Nephron (organoid): ENCODE data around the gene BCAS3.
"Not testable (repeated sequence)": the region's sequence is repeated elsewhere in the genome, so short reads cannot be mapped to it uniquely, and the experiment has no call there.

Experiments
- H3K27ac Mint-ChIP-seq, 3 experiments: 2 replicates each; pipeline ENCODE4 v1.8.0; 2020; ENCODE audit warnings: mixed read lengths in 3 of 3, mild to moderate bottlenecking in 2 of 3, moderate library complexity in 1 of 3
- H3K27me3 Mint-ChIP-seq: 2 replicates; pipeline ENCODE4 v1.8.0; 2021; ENCODE audit warnings: low read depth, mild to moderate bottlenecking, moderate library complexity, mixed read lengths
- H3K36me3 Mint-ChIP-seq: 2 replicates; pipeline ENCODE4 v1.8.0; 2020; ENCODE audit warnings: low read depth, mixed read lengths
- H3K4me1 Mint-ChIP-seq: 2 replicates; pipeline ENCODE4 v1.8.0; 2020; ENCODE audit warnings: mixed read lengths
- H3K4me3 Mint-ChIP-seq, 3 experiments: 2 replicates each; pipeline ENCODE4 v1.8.0; 2020; ENCODE audit warnings: mild to moderate bottlenecking in 3 of 3, mixed read lengths in 3 of 3, moderate library complexity in 2 of 3
- H3K9me3 Mint-ChIP-seq: 2 replicates; pipeline ENCODE4 v1.8.0; 2020; ENCODE audit warnings: mixed read lengths
- TF ChIP-seq, protein P1 (sequence below), 3 experiments: fragments of 200-600 bp; sonication (generic); IDR thresholded peaks; one replicate each; pipeline ENCODE4 v1.5.0; 2021; ENCODE audit warnings: antibody characterized with exemption in 3 of 3; ENCODE audit not compliant: unreplicated experiment in 3 of 3

The BCAS3 gene

DNA sequence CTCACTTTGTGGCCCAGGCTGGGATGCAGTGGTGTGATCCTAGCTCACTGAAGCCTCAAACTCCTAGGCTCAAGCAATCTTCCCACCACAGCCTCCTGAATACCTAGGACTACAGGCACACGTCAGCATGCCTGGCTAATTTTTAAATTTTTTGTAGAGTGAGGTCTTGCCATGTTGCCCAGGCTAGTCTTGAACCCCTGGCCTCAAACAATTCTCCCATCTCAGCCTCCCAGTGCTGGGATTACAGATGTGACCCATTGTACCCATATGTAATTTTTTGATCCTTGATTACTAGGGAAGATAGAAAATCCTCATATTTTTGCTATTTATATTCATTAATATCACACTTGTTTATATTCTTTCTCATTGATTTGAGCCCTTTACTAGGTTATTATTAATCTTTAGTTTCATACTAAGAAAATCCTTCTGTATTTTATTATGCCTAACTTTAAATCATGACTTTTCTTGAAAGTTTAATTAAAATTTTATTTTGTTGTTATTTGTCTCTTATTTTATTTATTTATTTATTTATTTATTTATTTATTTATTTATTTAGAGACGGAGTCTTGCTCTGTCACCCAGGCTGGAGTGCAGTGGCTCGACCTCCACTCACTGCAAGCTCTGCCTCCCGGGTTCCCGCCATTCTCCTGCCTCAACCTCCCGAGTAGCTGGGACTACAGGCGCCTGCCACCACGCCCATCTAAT, 75.4 kb downstream of the BCAS3 start:
- no peak overlapping the region for H3K4me3 Mint-ChIP-seq
- TF ChIP-seq, protein P1, sequence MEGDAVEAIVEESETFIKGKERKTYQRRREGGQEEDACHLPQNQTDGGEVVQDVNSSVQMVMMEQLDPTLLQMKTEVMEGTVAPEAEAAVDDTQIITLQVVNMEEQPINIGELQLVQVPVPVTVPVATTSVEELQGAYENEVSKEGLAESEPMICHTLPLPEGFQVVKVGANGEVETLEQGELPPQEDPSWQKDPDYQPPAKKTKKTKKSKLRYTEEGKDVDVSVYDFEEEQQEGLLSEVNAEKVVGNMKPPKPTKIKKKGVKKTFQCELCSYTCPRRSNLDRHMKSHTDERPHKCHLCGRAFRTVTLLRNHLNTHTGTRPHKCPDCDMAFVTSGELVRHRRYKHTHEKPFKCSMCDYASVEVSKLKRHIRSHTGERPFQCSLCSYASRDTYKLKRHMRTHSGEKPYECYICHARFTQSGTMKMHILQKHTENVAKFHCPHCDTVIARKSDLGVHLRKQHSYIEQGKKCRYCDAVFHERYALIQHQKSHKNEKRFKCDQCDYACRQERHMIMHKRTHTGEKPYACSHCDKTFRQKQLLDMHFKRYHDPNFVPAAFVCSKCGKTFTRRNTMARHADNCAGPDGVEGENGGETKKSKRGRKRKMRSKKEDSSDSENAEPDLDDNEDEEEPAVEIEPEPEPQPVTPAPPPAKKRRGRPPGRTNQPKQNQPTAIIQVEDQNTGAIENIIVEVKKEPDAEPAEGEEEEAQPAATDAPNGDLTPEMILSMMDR (IDR thresholded peaks at IDR 0.05; ENCODE audit: unreplicated experiment in 3 of 3), result no peak
- no peak overlapping the region for H3K27ac Mint-ChIP-seq
- no peaks in the 10 kb centered on the region for H3K4me1 Mint-ChIP-seq
- peaks cover 4% of the 10 kb centered on the region for H3K9me3 Mint-ChIP-seq
- no peaks in the 10 kb centered on the region for H3K27me3 Mint-ChIP-seq
- peaks cover 9% of the 10 kb centered on the region for H3K36me3 Mint-ChIP-seq

DNA sequence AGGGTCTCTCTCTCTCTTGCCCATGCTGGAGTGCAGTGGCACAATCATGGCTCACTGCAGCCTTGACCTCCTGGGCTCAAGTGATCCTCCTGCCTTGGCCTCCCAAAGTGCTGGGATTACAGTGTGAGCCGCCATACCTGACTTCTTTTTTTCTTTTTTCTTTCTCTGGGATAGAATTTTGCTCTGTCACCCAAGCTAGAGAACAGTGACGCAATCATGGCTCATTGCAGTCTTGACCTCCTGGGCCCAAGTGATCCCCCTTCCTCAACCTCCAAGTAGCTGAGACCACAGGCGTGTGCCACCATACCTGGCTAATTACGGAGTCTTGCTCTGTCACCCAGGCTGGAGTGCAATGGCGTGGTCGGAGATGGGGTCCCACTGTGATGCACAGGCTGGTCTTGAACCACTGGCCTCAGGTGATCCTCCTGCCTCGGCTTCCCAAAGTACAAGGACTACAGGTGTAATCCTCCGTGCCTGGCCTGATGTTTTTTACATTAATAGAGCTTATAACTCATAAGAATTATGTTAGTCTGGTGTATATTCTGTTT, 76.5 kb downstream of the BCAS3 start:
- TF ChIP-seq, protein P1 (IDR thresholded peaks at IDR 0.05; ENCODE audit: unreplicated experiment in 3 of 3), result no peak
- Mint-ChIP-seq H3K4me1 (no peaks in the 10 kb centered on the region), H3K27ac (no peak overlapping the region), H3K4me3 (no peak overlapping the region), H3K36me3 (peaks cover 10% of the 10 kb centered on the region), H3K27me3 (peaks cover 3% of the 10 kb centered on the region), H3K9me3 (peaks cover 4% of the 10 kb centered on the region)

DNA sequence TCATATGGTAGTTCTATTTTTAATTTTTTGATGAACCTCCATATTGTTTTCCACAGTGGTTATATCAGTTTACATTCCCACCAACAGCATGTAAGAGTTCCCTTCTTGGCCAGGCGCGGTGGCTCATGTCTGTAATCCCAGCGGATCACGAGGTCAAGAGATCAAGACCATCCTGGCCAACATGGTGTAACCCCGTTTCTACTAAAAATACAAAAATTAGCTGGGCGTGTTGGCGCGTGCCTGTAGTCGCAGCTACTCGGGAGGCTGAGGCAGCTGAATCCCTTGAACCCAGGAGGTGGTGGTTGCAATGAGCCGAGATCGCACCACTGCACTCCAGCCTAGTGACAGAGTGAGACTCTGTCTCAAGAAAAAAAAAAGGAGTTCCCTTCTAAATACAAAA, 79.1 kb downstream of the BCAS3 start:
- H3K4me3 Mint-ChIP-seq, H3K27me3 Mint-ChIP-seq, H3K27ac Mint-ChIP-seq, H3K4me1 Mint-ChIP-seq: not testable (repeated sequence)
- Mint-ChIP-seq H3K9me3 (peaks cover 17% of the 10 kb centered on the region), H3K36me3 (peaks cover 26% of the 10 kb centered on the region)

DNA sequence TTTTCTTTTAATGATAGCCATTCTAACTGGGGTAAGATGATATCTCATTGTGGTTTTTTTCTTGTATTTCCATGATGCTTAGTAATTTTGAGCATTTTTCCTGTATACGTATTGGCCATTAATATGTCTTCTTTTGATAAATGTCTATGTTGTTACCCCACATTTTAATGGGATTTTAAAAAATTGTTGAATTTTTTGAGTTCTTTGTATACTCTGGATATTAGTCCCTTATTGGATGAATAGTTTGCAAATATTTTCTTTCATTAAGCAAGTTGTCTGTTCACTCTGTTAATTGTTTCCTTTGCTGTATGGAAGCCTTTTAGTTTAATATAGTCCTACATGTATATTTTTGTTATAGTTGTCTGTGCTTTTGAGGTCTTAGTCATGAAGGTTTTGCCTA, 79.8 kb downstream of the BCAS3 start:
- Mint-ChIP-seq H3K36me3 (peaks cover 31% of the 10 kb centered on the region), H3K9me3 (peaks cover 24% of the 10 kb centered on the region), H3K4me1 (no peaks in the 10 kb centered on the region), H3K27me3 (peaks cover 3% of the 10 kb centered on the region), H3K4me3 (no peak overlapping the region), H3K27ac (no peak overlapping the region)
- TF ChIP-seq, protein P1 (IDR thresholded peaks at IDR 0.05; ENCODE audit: unreplicated experiment in 3 of 3), result no peak

DNA sequence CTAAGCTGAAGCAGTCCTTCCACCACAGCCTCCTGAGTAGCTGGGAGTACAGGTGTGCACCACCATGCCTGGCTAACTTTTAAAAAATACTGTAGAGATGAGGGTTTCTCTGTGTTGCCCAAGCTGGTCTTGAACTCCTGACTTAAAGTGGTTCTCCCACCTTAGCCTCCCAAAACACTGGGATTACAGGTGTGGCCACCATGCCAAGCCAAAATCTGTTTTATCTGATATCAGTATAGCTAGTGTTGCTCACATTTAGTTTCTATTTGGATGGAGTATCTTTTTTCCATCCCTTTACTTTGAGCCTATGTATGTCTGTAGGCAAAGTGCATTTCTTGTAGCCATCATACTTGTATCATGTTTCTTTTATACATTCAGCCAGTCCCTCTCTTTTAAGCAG, 82.1 kb downstream of the BCAS3 start:
- Mint-ChIP-seq H3K27ac (no peak overlapping the region), H3K27me3 (peaks cover 3% of the 10 kb centered on the region), H3K36me3 (peaks cover 49% of the 10 kb centered on the region), H3K9me3 (peaks cover 40% of the 10 kb centered on the region), H3K4me3 (no peak overlapping the region), H3K4me1 (no peaks in the 10 kb centered on the region)
- TF ChIP-seq, protein P1 (IDR thresholded peaks at IDR 0.05; ENCODE audit: unreplicated experiment in 3 of 3), result no peak

DNA sequence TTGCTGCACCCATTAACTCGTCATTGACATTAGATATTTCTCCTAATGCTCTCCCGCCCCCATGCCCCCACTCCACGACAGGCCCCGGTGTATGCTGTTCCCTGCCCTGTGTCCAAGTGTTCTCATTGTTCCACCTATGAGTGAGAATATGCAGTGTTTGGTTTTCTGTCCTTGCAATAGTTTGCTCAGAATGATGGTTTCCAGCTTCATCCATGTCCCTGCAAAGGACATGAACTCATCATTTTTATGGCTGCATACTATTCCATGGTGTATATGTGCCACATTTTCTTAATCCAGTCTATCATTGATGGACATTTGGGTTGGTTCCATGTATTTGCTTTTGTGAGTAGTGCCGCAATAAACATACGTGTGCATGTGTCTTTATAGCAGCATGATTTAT, 83.7 kb downstream of the BCAS3 start:
- H3K9me3 Mint-ChIP-seq, result peaks cover 52% of the 10 kb centered on the region
- not testable (repeated sequence) for H3K27ac Mint-ChIP-seq, H3K27me3 Mint-ChIP-seq, H3K4me1 Mint-ChIP-seq, H3K4me3 Mint-ChIP-seq
- H3K36me3 Mint-ChIP-seq, result peaks cover 62% of the 10 kb centered on the region

DNA sequence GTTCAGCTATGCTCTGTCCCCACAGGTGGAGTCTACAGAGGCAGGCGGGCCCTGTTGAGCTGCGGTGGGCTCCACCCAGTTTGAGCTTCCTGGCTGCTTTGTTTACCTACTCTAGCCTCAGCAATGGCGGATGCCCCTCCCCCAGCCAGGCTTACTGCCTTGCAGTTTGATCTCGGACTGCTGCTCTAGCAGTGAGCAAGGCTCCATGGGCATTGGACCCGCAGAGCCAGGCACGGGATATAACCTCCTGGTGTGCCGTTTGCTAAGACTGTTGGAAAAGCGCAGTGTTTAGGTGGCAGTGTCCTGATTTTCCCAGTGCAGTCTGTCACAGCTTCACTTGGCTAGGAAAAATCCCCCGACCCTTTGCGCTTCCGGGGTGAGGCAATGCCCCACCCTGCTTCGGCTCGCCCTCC, 89.1 kb downstream of the BCAS3 start:
- Mint-ChIP-seq H3K4me1 (no peaks in the 10 kb centered on the region), H3K27ac (no peak overlapping the region), H3K9me3 (peaks cover 35% of the 10 kb centered on the region), H3K4me3 (no peak overlapping the region), H3K27me3 (no peaks in the 10 kb centered on the region), H3K36me3 (peaks cover 48% of the 10 kb centered on the region)
- TF ChIP-seq, protein P1 (IDR thresholded peaks at IDR 0.05; ENCODE audit: unreplicated experiment in 3 of 3), result no peak
